Lower leg skin (tissue), 4 donors: ENCODE measurements around the gene EME2. TPM values are rescaled to one million over a fixed set of nuclear protein-coding genes. Genes with fewer than 3 reads are reported as not detected.
A peak's percentile ranks its signal among the peaks of the same experiment; 100 is the strongest.

Source experiments
- DNase-seq, 2 donors: peaks; one replicate each; pipeline ENCODE4 v3.0.0-alpha.2; 2019; ENCODE audit warnings: low spot score in 2 of 2
- H3K4me3 ChIP-seq: fragments of 200-600 bp; sonication (generic); 2 replicates; pipeline ENCODE4 v1.5.1; 2017; ENCODE audit warnings: mild to moderate bottlenecking, low read depth; ENCODE audit not compliant: poor library complexity, severe bottlenecking
- CTCF ChIP-seq, 3 donors: fragments of 450-650 bp; IDR thresholded peaks; one replicate each; pipeline ENCODE4 v1.5.1; 2016; ENCODE audit warnings: antibody characterized with exemption in 3 of 3, mild to moderate bottlenecking in 3 of 3, moderate library complexity in 2 of 3
- POLR2A ChIP-seq, 2 donors: fragments of 450-650 bp; IDR thresholded peaks; one replicate each; pipeline ENCODE4 v1.6.1; 2016 to 2017; ENCODE audit warnings: antibody characterized with exemption in 2 of 2, mild to moderate bottlenecking in 1 of 2, moderate library complexity in 1 of 2
- WGBS, 2 donors: methylation state at CpG; one replicate each; pipeline ENCODE4 v1.1.5; 2018; 5-methylcytosine and 5-hydroxymethylcytosine counted together
- intact Hi-C: fragments of 100-400 bp; cut with DNase I; formaldehyde crosslinking; loops from one replicate; pipeline ENCODE4 v1.15.0; 2023; ENCODE audit warnings: low total_unique reads
- total RNA-seq, 4 donors: library from RNA; depleted of rRNA; stranded (reverse); fragments of >200 nt; gene quantifications; one replicate each; pipeline ENCODE4 v1.1.0, GENCODE V29; 2016

EME2 gene
- total RNA-seq, 4 donors from 2014 or later: 7.6 to 22.3 (median 13.0) TPM

- TF ChIP-seq POLR2A (IDR thresholded peaks at IDR 0.05): no peak
- TF ChIP-seq CTCF (IDR thresholded peaks at IDR 0.05): no peak
- DNase-seq: no peak
Measured at GRCh38 chr16:1784977-1785845, 12.6 kb downstream of the EME2 start.

GRCh38 chr16:1785846-1786170 is 13.2 kb downstream of the EME2 start:
- intact Hi-C loops: no loop called here
- no peak for TF ChIP-seq POLR2A (IDR thresholded peaks at IDR 0.05)
- H3K4me3 ChIP-seq: no peak overlapping the region
- DNase-seq: no peak
- WGBS, 2 donors: 90 to 93% methylated on average over 12 to 14 of the region's 14 CpGs

More at GRCh38 chr16:1784977-1785845, 12.6 kb downstream of the EME2 start:
- intact Hi-C loops: no loop called here
- 79 to 84% methylated on average over 26 of the region's 26 CpGs for WGBS, 2 donors
- H3K4me3 ChIP-seq: no peak overlapping the region

GRCh38 chr16:1786242-1787055 is 13.8 kb downstream of the EME2 start:
- no peak for TF ChIP-seq POLR2A (IDR thresholded peaks at IDR 0.05)
- no peak for TF ChIP-seq CTCF (IDR thresholded peaks at IDR 0.05)
- intact Hi-C loops: no loop called here
- no peak overlapping the region for H3K4me3 ChIP-seq
- peak in 1 of 2 donors; percentile 80 for DNase-seq
- 87 to 89% methylated on average over 29 to 38 of the region's 51 CpGs for WGBS, 2 donors

GRCh38 chr16:1787056-1787321 is 14.4 kb downstream of the EME2 start:
- H3K4me3 ChIP-seq: no peak overlapping the region
- WGBS, 2 donors: 83 to 94% methylated on average over 2 to 4 of the region's 6 CpGs
- intact Hi-C loops: no loop called here
- TF ChIP-seq CTCF (IDR thresholded peaks at IDR 0.05) (no peak), POLR2A (IDR thresholded peaks at IDR 0.05) (no peak)
- DNase-seq: no peak

GRCh38 chr16:1787322-1788094 is 14.9 kb downstream of the EME2 start:
- no peak overlapping the region for H3K4me3 ChIP-seq
- no peak for TF ChIP-seq CTCF (IDR thresholded peaks at IDR 0.05)
- TF ChIP-seq POLR2A (IDR thresholded peaks at IDR 0.05): no peak
- WGBS, 2 donors: 88 to 91% methylated on average over 26 to 32 of the region's 44 CpGs
- intact Hi-C loops: no loop called here
- DNase-seq: no peak
